Occipital lobe (tissue), 2 donors: ENCODE measurements around the gene CHSY1. TPM values are rescaled to one million over a fixed set of nuclear protein-coding genes. Genes with fewer than 3 reads are reported as not detected.
"Not testable (repeated sequence)": the region's sequence is repeated elsewhere in the genome, so short reads cannot be mapped to it uniquely, and the experiment has no call there.

Experiments
- DNase-seq: peaks from one replicate; lab custom pipeline; 2025; lab: John Stamatoyannopoulos, UW
- total RNA-seq: library from RNA; depleted of rRNA; stranded (reverse); fragments of >200 nt; gene quantifications from one replicate; pipeline ENCODE4 v1.2.3, GENCODE V29; 2014

The CHSY1 gene
- 23.9 TPM for total RNA-seq

DNA sequence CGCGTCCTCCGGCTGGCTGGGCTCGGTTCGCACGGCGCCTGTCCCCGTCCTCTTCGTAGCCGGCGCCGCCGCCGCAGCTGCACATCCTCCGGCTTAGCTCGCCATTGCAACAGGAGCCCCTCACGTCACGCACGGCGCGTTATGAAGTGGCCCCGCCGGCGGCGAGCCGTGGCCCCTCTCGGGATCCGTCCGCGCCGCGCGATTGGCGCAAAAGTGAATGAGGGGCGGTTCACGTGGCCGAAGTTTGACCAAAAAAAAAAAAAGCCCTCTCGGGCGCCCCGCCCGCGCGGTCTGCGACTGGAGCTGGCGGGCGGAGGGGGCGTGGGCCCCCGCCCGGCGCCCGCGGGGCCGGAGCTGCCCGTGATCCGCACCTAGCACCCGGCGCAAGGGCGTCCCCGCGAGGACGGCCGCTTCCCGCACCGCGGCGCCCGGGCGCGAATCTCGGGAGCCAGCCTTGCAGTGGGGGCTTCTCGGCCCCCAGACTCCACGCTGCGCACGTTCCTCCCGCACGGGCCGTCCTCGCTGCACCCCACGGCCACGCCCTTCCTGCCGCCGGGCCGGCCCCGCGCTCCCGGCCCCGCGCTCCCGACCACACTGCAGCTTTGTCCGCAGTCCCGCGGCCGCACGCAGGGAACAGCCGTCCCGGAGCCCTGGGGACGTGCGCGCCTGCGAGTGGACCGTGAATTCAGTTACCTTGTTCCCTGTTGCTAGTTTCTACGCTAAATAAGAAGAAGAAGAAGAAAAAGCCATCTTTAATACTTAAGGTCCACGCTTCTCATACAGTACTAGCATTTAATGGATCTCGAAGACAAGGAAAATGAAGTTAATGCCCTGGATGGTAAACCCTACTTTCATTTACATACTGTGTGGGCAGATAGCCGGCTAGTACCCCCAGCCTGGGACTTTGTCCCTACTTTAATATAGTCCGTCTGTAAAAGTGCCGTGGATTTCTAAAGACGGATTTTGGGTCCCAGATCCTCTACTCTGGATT lies at the start of gene CHSY1:
Gene CHSY1 (minus strand): TSS at position 219 of the 991 bp plus-strand sequence. CDS start 592 bp downstream, outside the sequence.
- peak; percentile 87 for DNase-seq

- no peak for DNase-seq
Observed at GRCh38 chr15:101296418-101297405, 44.9 kb upstream of the CHSY1 start.

DNA sequence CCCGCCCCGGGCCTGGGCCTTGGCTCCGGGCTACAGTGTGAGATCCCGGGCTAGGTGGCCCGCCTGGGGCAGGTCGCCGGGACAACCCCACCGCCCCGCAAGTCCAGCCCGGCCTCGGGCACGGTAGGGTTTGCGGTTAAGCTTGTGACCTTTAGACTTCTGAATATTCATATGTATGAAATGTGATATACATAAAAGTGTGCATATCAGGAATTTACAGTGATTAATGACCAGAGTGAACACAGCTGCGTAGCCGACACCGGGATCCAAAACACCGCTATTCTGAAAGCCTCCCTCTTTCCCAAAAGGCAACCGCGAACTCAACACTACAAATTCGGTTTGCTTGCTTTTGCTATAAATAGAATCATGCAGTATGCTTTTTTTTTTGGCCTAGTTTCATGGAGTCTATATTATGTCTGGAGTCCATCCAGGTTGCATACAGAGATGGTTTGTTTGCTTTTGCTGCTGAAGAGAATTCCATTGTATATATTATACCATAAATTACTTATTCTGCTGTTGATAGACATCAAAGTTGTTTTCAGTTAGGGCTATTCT lies 43.8 kb upstream of the CHSY1 start:
- no peak for DNase-seq

GRCh38 chr15:101294731-101295606 lies 43.1 kb upstream of the CHSY1 start, which contains the start of gene SNRPA1:
SNRPA1 (minus strand) TSS chr15:101295248; CDS start chr15:101295178, 70 bp downstream.
- DNase-seq, result peak; percentile 92

DNA sequence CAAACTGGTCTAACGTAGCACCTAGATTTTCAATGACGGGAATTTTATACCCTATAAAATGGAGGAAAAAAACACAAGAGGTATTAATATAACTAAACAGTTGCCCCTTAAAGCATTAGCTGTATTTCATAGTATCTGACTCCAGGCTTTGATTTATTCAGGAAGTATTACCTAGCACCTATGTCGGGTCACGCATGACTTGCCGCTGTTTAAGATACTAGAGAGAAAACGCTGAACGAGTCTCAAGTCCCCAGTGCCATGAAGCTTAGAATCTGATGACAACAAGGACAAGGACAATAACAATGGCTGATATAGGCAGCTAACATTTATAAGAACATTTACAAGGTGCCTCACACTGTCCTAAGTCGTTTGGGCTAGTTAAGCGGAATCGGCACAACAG lies 41.3 kb upstream of the CHSY1 start:
- DNase-seq, result no peak

- DNase-seq, result no peak
Observed at GRCh38 chr15:101288905-101289513, 37.2 kb upstream of the CHSY1 start.

DNA sequence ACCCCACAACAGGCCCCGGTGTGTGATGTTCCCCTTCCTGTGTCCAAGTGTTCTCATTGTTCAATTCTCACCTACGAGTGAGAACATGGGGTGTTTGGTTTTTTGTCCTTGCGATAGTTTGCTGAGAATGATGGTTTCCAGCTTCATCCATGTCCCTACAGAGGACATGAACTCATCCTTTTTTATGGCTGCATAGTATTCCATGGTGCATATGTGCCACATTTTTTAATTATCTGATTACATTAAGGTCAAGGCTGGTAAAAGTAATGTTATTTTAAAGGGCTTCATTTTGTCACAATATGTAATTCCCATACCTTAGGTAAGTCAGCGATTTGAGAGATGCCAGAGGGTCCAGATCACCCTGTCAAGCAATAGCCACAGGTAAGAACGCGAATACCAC lies 35.5 kb upstream of the CHSY1 start:
- not testable (repeated sequence) for DNase-seq

DNA sequence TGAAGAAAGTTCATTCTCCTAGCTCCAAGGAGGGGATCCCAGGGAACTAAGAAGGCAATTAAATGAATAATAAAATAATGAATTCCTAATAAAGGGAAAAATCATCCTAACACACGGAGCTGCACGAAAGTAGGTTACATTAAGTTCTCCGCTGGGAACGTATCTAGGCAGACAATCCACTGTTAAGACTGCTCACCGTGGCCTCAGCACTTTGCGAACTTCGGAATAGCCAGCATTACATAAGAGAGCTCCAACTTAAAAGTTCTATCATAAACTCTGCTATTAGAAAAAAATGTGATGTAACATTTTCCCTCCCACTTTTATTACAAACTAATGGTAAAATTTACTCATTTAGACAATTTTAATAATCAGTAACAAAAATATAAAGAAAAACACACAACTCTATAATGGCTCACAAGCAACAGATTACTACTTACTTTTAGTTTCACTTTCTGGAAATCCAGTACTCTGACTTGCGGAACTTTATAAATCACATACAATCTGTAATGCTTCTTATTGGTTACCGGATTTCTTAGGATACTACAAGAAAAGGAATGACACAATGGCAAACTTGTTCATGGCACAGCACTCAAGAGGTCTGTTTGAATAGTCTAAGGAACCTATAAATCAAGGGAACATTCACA lies 34.7 kb upstream of the CHSY1 start:
- no peak for DNase-seq

DNA sequence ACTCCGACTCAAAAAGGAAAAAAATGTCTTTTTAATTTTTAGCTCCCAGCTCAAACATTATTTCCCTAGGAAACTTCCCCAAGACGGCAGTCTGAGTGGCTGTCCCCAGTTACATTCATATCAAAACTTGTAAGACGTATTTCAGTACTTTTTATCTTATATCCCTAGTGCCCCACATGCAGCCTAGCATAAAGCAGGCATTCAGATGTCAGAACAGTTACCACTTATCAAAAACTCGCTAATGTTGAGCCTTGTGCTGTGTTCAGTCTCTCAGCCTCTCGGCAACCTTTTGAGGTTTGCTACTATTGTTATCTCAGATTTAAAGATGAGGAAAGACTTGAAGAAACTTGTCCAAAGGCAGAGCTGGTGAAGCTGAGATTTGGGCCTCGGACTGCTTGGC lies 32.1 kb upstream of the CHSY1 start:
- DNase-seq, result no peak

DNA sequence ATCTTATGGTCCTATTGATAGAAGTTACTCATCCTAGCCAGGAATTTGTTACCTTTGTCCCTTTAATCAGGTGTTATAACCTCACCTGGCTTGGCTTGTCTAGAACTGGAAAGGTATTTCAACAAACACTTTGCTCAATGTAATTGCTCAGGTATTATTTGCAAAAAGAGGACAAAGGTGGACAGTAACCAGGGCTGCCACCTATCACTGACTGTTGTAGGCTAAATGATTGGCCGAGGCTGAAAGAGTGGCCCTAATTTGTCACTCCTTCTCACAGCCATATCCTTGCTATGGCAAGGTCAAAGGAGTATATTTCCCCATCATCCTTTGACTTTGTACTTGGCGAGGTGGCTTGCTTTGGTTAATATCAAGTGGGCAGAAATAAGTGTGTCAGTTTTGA lies 28.2 kb upstream of the CHSY1 start:
- DNase-seq, result no peak

GRCh38 chr15:101277943-101278564 lies 26.2 kb upstream of the CHSY1 start:
- DNase-seq, result no peak

DNA sequence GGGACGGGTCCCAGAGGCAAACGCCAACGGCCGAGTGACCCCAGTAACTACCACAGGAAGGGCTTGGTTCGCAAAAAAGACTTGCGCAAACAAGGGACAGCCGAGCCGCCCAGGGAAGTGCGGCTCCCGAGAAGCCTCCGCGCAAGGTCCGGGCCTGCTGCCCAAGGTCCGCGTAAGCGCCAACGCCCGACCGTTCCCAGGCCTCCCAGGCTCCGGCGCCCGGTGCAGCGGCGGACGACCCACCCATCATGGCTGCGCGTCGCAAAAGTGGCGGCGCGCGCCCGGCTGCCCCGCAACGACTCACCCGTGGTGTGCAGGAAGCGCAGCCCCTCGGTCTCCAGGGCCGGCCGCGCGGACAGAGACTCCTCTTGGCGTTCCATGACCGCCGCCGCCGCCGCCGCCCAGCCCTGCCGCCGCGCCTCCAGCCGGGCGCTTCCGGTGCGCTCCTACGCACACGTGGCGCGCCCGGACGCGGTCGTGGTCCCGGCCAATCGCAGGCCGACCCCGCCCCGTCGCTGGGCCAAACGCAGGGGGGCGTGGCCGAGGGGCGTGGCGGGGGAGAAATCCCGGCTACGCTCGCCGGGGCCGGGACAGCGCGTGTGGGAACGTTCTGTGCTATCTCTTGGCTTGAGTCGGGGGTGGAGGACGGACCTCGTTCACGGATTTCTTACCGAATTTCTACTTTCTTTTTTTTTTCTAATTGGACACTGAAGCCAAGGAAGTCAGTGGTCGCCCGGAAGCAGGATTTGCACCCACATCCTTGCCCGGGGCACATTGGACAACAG lies 25.4 kb upstream of the CHSY1 start, which contains the start of gene SELENOS:
Gene SELENOS (minus strand): TSS at position 448 of the 785 bp plus-strand sequence. CDS start 68 bp downstream, at position 380.
- peak; percentile 80 for DNase-seq

- no peak for DNase-seq
Observed at GRCh38 chr15:101276501-101277037, 24.7 kb upstream of the CHSY1 start.

GRCh38 chr15:101275018-101275417 lies 23.2 kb upstream of the CHSY1 start:
- no peak for DNase-seq

DNA sequence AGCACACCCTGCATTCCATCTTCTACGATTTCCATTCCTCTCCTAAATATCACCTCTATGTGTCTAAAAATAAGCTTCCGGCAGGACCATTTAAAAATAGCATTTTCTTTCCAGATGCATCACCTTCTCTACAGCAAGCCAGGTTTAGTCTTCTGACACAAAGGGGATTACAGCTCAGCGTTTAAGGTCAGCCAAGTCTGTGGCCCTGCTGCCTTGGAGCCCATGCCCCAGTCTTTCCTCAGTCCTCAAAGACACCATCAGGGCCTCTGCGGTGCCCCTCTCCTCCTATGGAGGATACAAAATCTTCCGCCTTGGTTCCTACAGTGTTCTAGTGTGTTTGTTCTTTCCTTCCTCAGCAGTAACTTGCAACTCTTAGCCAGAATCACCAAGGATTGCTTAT lies 21.7 kb upstream of the CHSY1 start:
- no peak for DNase-seq

DNA sequence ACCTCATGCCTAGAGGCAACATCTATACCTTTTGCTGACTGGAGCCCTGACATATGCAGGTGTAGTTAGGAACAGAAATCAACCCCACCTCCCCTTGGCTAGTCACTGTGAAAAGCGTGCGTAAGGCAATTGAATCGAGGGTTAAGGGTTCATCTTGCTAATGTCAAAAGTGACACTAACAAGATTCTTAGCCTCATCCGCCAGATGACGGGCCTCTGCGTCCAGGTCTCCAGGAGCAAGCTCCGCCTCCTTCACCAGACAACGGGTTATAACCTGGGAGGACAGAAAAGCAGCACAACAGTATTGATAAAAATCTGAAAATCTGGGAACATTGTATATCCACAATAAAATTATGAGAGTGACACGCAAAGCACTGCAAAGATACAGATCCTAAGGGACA lies 20.7 kb upstream of the CHSY1 start:
- no peak for DNase-seq

DNA sequence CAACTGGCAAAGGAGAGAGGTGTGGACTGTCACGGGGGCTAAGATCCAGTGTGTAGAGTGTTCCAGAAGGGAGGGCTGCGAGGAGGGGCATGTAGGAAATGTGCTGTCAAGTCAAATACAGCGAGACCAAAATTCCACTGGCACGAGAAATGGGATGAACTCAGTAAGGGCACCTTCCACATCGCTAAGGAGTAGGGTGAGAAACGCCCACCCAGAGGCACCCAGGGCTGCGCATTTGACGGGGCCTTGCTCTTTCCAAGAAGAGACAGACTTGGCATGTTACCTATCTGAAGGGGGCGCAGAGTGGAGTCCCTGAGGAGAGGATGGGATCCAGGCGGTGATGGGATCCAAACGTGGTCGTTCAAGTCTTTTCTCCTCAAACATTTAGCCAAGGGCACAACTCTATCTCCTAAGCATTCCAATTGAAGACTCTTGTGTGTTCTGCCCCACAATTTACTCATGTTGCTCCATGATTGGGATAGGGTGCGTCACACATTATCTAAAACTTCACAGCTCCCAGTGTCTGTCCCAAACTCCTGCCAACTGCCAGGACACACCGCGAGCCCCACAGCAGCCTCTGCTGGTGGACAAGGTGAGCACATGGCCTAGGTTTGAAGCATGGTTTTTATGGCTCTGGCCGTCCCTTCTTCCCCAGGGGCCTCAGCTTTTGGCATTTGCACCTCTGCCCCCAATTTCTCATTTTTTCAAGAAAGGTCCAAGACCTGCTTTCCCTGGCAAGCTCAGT lies 17.8 kb upstream of the CHSY1 start:
- DNase-seq, result no peak
